AG04449 (cell line): ENCODE measurements around the gene STAMBPL1.

Source experiments
- CTCF ChIA-PET: fragments of 350-600 bp; formaldehyde crosslinking; extraction: SDS; loops from one replicate; lab custom pipeline; 2021; ENCODE audit warnings: antibody characterized with exemption; lab: Yijun Ruan, JAX
- POLR2A ChIA-PET: fragments of 400-600, 350-600 bp; formaldehyde crosslinking; extraction: SDS; loops from one replicate; lab custom pipeline; 2020; ENCODE audit warnings: antibody characterized with exemption, inconsistent platforms; lab: Yijun Ruan, JAX
- DNase-seq: peaks from one replicate; pipeline ENCODE4 v3.0.0-alpha.2; 2010; ENCODE audit warnings: low read depth, low spot score
- H3K4me3 ChIP-seq: 2 replicates; pipeline ENCODE4 v1.5.1; 2011; ENCODE audit warnings: low read depth, mild to moderate bottlenecking, control low read depth, low read length
- CTCF ChIP-seq: IDR thresholded peaks from one replicate; pipeline ENCODE4 v1.5.1; 2011; ENCODE audit warnings: mild to moderate bottlenecking, moderate library complexity, low read length, control low read depth, inconsistent platforms; ENCODE audit not compliant: insufficient read depth; ENCODE audit errors: missing control alignments

STAMBPL1 gene

DNA sequence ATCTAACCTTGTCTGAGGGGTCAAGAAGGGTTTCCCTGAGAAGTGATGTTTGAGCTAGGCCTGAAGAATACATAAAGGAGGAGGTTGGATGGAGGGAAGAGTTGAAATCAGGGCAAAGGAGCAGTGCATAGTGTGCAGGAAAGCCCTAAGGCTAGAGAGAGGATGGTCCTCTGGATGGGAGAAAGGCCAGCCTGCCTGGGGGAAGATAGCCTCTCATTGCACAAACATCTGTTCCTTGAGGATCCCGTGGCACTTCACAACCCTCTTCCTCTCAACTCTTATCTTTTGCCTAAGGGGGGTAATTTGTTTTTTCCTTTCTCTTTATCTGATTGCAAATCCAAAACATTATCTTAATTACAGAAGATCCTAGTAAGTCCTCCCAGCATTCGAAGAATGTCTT, 35.7 kb downstream of the STAMBPL1 start:
- no peak for DNase-seq
- POLR2A ChIA-PET: no interaction called here
- H3K4me3 ChIP-seq: no peak overlapping the region
- CTCF ChIA-PET: interaction anchor here (1.1 to 2.3 kb wide), 3 partner anchors 15 to 351 kb away, joined by 3 to 6 read pairs (median 4); no protein-coding TSS in a partner anchor
- no peak for TF ChIP-seq CTCF

DNA sequence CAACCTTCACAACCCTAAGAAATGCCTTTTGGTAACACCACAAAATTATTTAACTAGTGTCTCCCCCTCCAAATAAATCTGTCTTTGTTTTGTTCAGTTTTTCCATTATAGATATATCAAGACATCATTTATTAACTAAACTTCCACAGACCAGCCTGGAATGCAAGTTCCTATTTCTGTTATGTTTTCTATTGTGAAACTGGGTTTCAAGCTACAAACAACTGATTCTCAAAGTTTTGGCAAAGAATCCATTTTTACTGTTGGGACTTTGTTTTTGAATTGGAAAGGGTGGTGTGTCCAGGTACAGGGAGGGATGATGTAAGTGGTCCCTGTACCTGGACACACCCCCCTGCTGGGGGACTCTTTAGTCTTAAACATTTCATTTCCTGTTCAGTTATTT, 36.2 kb downstream of the STAMBPL1 start:
- CTCF ChIA-PET: interaction anchor here (1.1 to 2.3 kb wide), 3 partner anchors 14 to 352 kb away, joined by 3 to 6 read pairs (median 4); no protein-coding TSS in a partner anchor
- no peak overlapping the region for H3K4me3 ChIP-seq
- POLR2A ChIA-PET: no interaction called here
- no peak for TF ChIP-seq CTCF
- DNase-seq: no peak

DNA sequence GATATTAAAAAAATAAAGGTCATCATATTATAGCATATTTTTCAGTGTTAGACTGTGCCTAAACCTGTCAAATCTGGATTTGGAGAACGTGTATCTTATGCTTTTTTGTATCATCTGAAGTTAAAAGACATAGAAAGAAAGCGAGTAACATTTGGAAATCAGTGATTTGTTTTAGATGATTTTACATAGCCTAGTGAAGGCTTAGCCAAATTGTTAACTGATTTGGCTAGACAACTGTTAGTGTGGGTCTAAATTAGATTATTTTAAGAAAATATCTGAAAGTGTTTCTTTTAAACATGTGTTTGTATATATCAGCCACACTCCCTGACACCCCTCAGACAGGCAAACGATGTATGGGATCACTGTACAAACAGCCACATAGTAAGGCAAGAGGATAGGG, 36.9 kb downstream of the STAMBPL1 start:
- ChIA-PET CTCF (interaction anchor here (1.1 to 2.3 kb wide), 4 partner anchors 14 to 353 kb away, joined by 3 to 6 read pairs (median 4); no protein-coding TSS in a partner anchor), POLR2A (no interaction called here)
- TF ChIP-seq CTCF: no peak
- DNase-seq: no peak
- no peak overlapping the region for H3K4me3 ChIP-seq

GRCh38 chr10:88918191-88918905, 38.3 kb downstream of the STAMBPL1 start:
- POLR2A ChIA-PET: no interaction called here
- DNase-seq: no peak
- TF ChIP-seq CTCF: no peak
- CTCF ChIA-PET: interaction anchor here (0.6 to 1.6 kb wide), 4 partner anchors 8 to 82 kb away, joined by 3 read pairs; no protein-coding TSS in a partner anchor
- H3K4me3 ChIP-seq: no peak overlapping the region

GRCh38 chr10:88919041-88919440, 39.0 kb downstream of the STAMBPL1 start:
- DNase-seq: no peak
- no peak overlapping the region for H3K4me3 ChIP-seq
- no peak for TF ChIP-seq CTCF
- ChIA-PET CTCF (interaction anchor here (1.1 to 3.2 kb wide), 4 partner anchors 9 to 83 kb away, joined by 3 to 17 read pairs (median 3); no protein-coding TSS in a partner anchor), POLR2A (no interaction called here)

DNA sequence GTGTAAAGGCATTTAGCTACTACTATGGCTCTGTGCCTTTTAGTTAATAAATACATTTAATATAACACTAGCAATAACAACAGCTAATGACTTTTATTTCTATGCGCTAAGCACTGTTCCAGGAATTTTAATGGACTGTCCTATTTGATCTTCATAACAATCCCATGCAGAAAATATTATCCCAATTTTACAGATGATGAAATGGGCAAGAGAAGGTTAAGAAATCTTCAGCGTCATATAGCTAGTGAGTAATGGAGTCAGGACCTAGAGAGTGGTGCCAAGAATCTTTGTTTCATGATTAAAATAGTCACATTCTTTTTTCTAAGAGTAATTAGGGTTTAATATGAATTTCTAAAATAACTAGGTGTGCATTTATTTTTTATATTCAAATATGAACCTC, 40.2 kb downstream of the STAMBPL1 start:
- ChIA-PET POLR2A (no interaction called here), CTCF (interaction anchor here (1.0 to 3.2 kb wide), 5 partner anchors 11 to 84 kb away, joined by 3 to 26 read pairs (median 4); no protein-coding TSS in a partner anchor)
- DNase-seq: no peak
- no peak for TF ChIP-seq CTCF
- H3K4me3 ChIP-seq: no peak overlapping the region
